GM18526 (cell line): ENCODE data around the gene NAPSA.

Experiments
- POLR2A ChIP-seq: IDR thresholded peaks from 3 replicates; pipeline ENCODE4 v1.6.1; 2011; ENCODE audit not compliant: insufficient read length; ENCODE audit errors: extremely low read depth

NAPSA gene

GRCh38 chr19:50392759-50393158, 27.3 kb upstream of the NAPSA start:
- TF ChIP-seq POLR2A: no peak

- no peak for TF ChIP-seq POLR2A
These were observed 22.4 kb upstream of the NAPSA start for GRCh38 chr19:50387868-50388245.

GRCh38 chr19:50387176-50387867, 21.9 kb upstream of the NAPSA start:
- no peak for TF ChIP-seq POLR2A

- no peak for TF ChIP-seq POLR2A
These were observed 19.5 kb upstream of the NAPSA start for GRCh38 chr19:50384685-50385535.

- peak; percentile 42 for TF ChIP-seq POLR2A
These were observed 18.6 kb upstream of the NAPSA start, which contains the start of gene POLD1 for GRCh38 chr19:50383852-50384684. TSS of gene POLD1 (plus strand) at chr19:50384347. CDS start at chr19:50398852, 14,505 bp downstream.

- no peak for TF ChIP-seq POLR2A
These were observed 17.8 kb upstream of the NAPSA start for GRCh38 chr19:50383001-50383851.

GRCh38 chr19:50381881-50382729, 16.7 kb upstream of the NAPSA start:
- TF ChIP-seq POLR2A: no peak

GRCh38 chr19:50380751-50381151, 15.3 kb upstream of the NAPSA start:
- TF ChIP-seq POLR2A: no peak

GRCh38 chr19:50380137-50380536, 14.7 kb upstream of the NAPSA start:
- TF ChIP-seq POLR2A: no peak

GRCh38 chr19:50379602-50380001, 14.2 kb upstream of the NAPSA start:
- TF ChIP-seq POLR2A: no peak

- TF ChIP-seq POLR2A: no peak
These were observed 13.4 kb upstream of the NAPSA start for GRCh38 chr19:50378863-50379236.

GRCh38 chr19:50378169-50378862, 12.9 kb upstream of the NAPSA start:
- no peak for TF ChIP-seq POLR2A

GRCh38 chr19:50377517-50377916, 12.1 kb upstream of the NAPSA start:
- TF ChIP-seq POLR2A: no peak
